A549 treated with dexamethasone at 1 μM for 4 hours (cell line): ENCODE data around the gene TFAP2D. TPM values are rescaled to one million over a fixed set of nuclear protein-coding genes. Genes with fewer than 3 reads are reported as not detected.

ENCODE experiments used
- total RNA-seq: library from RNA; stranded (reverse); fragments of 200-300 nt; extraction: Qiagen RNA extraction; gene quantifications from 5 replicates; pipeline ENCODE4 v1.2.3, GENCODE V29; 2022

Gene TFAP2D
- not detected in 5 replicates for total RNA-seq

GRCh38 chr6:50713226-50713625 is at the start of gene TFAP2D:
TFAP2D (plus strand) TSS chr6:50713526; CDS start chr6:50714056, 530 bp downstream.

GRCh38 chr6:50818673-50819072 is 105.3 kb downstream of the TFAP2D start, which contains the start of gene TFAP2B:
TFAP2B (plus strand) TSS chr6:50818871; CDS start chr6:50818892, 21 bp downstream.

Other genes with a start within 250 kb of the TFAP2D start
- gene TFAP2B, start 105.3 kb downstream of the TFAP2D start, total RNA-seq: not detected in 5 replicates